Measurements from ENCODE around the gene ST7. TPM values are rescaled to one million over a fixed set of nuclear protein-coding genes. Genes with fewer than 3 reads are reported as not detected.

The ST7 gene
- total RNA-seq, 1 experiment from 2014 or later, result 12.9 TPM

GRCh38 chr7:117008886-117009531 lies 55.7 kb downstream of the ST7 start:
- no peak overlapping the region for H3K27ac Mint-ChIP-seq
- no peak overlapping the region for H2AFZ ChIP-seq (ENCODE audit: low read length)
- H3K14ac ChIP-seq (ENCODE audit: insufficient read depth, low read length), result no peak overlapping the region
- no peak overlapping the region for H3K4me2 ChIP-seq (ENCODE audit: insufficient read depth, insufficient read length, low read length)
- no peak overlapping the region for H3K27ac ChIP-seq (ENCODE audit: insufficient read length, low read depth, low read length)
- no peaks in the 10 kb centered on the region; the same call in none of the 2 replicates for H3K4me1 ChIP-seq (ENCODE audit: insufficient read depth, low read length)
- no peaks in the 10 kb centered on the region for H3K9me3 Mint-ChIP-seq
- no peak for DNase-seq
- H3K79me2 ChIP-seq (ENCODE audit: insufficient read depth, low read length), result no peaks in the 10 kb centered on the region; the same call in 1 of the 2 replicates
- no peak for TF ChIP-seq CTCF (conservative IDR thresholded peaks at IDR 0.05)
- H2BK15ac ChIP-seq (ENCODE audit: low read depth, low read length), result no peak overlapping the region
- H3K4ac ChIP-seq (ENCODE audit: low read depth, low read length), result no peak overlapping the region
- H3K56ac ChIP-seq (ENCODE audit: insufficient read length, low read depth, low read length), result no peak overlapping the region
- H3K4me1 Mint-ChIP-seq, result peaks cover 3 to 7% of the 10 kb centered on the region in 2 experiments; a peak in 3 of 4 replicates
- H2BK5ac ChIP-seq (ENCODE audit: insufficient read length, low read length), result no peak overlapping the region
- no peak overlapping the region for H2BK120ac ChIP-seq (ENCODE audit: low read depth, low read length, poor library complexity, severe bottlenecking)
- no peaks in the 10 kb centered on the region for H3K23me2 ChIP-seq (ENCODE audit: insufficient read length, low read depth, low read length, poor library complexity, severe bottlenecking)
- no peak overlapping the region for H3K9ac ChIP-seq (ENCODE audit: extremely low read depth, insufficient read length, low read length)
- no peaks in the 10 kb centered on the region for H3K27me3 ChIP-seq (ENCODE audit: insufficient read depth, low read length)
- H3T11ph ChIP-seq (ENCODE audit: low read length), result no peak overlapping the region
- no peaks in the 10 kb centered on the region for H3K79me1 ChIP-seq (ENCODE audit: insufficient read depth, low read depth, low read length, poor library complexity, severe bottlenecking)
- H3K23ac ChIP-seq (ENCODE audit: insufficient read length, low read depth, low read length), result no peak overlapping the region
- H4K91ac ChIP-seq (ENCODE audit: insufficient read length, low read depth, low read length), result no peak overlapping the region
- H3K4me3 Mint-ChIP-seq, result no peak overlapping the region
- no CpG with 5 or more reads among the region's 2 CpGs for WGBS (ENCODE audit: extremely low coverage, insufficient read length, low lambda C conversion rate)
- H4K5ac ChIP-seq (ENCODE audit: insufficient read length, low read depth, low read length), result no peak overlapping the region
- no peaks in the 10 kb centered on the region for H4K20me1 ChIP-seq (ENCODE audit: control insufficient read depth, insufficient read depth, insufficient read length)
- no peak overlapping the region for H4K8ac ChIP-seq (replicated peaks; ENCODE audit: insufficient read length, low read depth, low read length)
- no peak overlapping the region for H2AK5ac ChIP-seq (ENCODE audit: insufficient read length, low read length)
- H2BK12ac ChIP-seq (ENCODE audit: insufficient read length, low read depth, low read length), result no peak overlapping the region
- H3K36me3 Mint-ChIP-seq (ENCODE audit: insufficient read depth in 1 of 3, low read depth in 3 of 3), result no peaks in the 10 kb centered on the region
- no peaks in the 10 kb centered on the region for H3K27me3 Mint-ChIP-seq (ENCODE audit: low read depth)
- H3K9me3 ChIP-seq (ENCODE audit: control insufficient read depth, low read depth, low read length), result no peaks in the 10 kb centered on the region
- no peak overlapping the region for H2BK20ac ChIP-seq (ENCODE audit: low read depth, low read length, poor library complexity, severe bottlenecking)
- no peak overlapping the region for H3K18ac ChIP-seq (ENCODE audit: insufficient read length, low read depth, low read length)
